Measurements from ENCODE around the gene FRY.

FRY gene

GRCh38 chr13:32311188-32311897 is 279.8 kb downstream of the FRY start:
- no peak for DNase-seq (ENCODE audit: low read depth)

- DNase-seq (ENCODE audit: low read depth), result peak; percentile 44
These were observed 283.0 kb downstream of the FRY start for GRCh38 chr13:32314271-32315237.

- DNase-seq (ENCODE audit: low read depth), result peak; percentile 91
These were observed 283.9 kb downstream of the FRY start, which contains the start of the genes BRCA2 and ZAR1L for GRCh38 chr13:32315238-32316027. TSS of gene BRCA2 (plus strand) at chr13:32315508. CDS start at chr13:32316461, 953 bp downstream. TSS of gene ZAR1L (minus strand) at chr13:32315363. CDS start at chr13:32311925, 3,438 bp downstream.

- no peak for DNase-seq (ENCODE audit: low read depth)
These were observed 284.4 kb downstream of the FRY start for GRCh38 chr13:32316028-32316339.

GRCh38 chr13:32316501-32316900 is 284.9 kb downstream of the FRY start:
- DNase-seq (ENCODE audit: low read depth), result peak; percentile 16

- DNase-seq (ENCODE audit: low read depth), result peak; percentile 39
These were observed 286.3 kb downstream of the FRY start for GRCh38 chr13:32317716-32318465.

- no peak for DNase-seq (ENCODE audit: low read depth)
These were observed 289.0 kb downstream of the FRY start for GRCh38 chr13:32320528-32320927.

- DNase-seq (ENCODE audit: low read depth), result peak; percentile 79
These were observed 292.3 kb downstream of the FRY start for GRCh38 chr13:32323912-32324311.

GRCh38 chr13:32330441-32330840 is 298.9 kb downstream of the FRY start:
- DNase-seq (ENCODE audit: low read depth), result peak; percentile 79

- DNase-seq (ENCODE audit: low read depth), result peak; percentile 50
These were observed 303.1 kb downstream of the FRY start for GRCh38 chr13:32334671-32335070.

GRCh38 chr13:32340914-32341313 is 309.3 kb downstream of the FRY start:
- DNase-seq (ENCODE audit: low read depth), result no peak

- no peak for DNase-seq (ENCODE audit: low read depth)
These were observed 316.1 kb downstream of the FRY start for GRCh38 chr13:32347651-32348050.

All from EH (cell line).